Embryonic facial prominence (tissue), 1 donor: ENCODE data around the gene CYP2B6.
"Not testable (repeated sequence)": the region's sequence is repeated elsewhere in the genome, so short reads cannot be mapped to it uniquely, and the experiment has no call there.

Experiments
- DNase-seq: peaks from one replicate; pipeline ENCODE4 v3.0.0-alpha.2; 2016; ENCODE audit errors: extremely low spot score

CYP2B6 gene

GRCh38 chr19:41031916-41032315 lies 40.8 kb downstream of the CYP2B6 start:
- no peak for DNase-seq

DNA sequence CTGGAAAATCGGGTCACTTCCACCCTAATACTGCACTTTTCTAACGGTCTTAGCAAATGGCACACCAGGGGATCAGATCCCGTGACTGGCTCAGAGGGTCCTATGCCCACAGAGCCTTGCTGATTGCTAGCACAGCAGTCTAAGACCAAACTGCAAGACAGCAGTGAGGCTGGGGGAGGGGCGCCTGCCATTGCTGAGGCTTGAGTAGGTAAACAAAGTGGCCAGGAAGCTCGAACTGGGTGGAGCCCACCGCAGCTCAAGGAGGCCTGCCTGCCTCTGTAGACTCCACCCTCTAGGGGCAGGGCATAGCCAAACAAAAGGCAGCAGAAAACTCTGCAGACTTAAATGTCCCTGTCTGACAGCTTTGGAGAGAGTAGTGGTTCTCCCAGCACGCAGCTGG lies 42.2 kb downstream of the CYP2B6 start:
- DNase-seq, result not testable (repeated sequence)

GRCh38 chr19:41039806-41040205 lies 48.7 kb downstream of the CYP2B6 start:
- no peak for DNase-seq

DNA sequence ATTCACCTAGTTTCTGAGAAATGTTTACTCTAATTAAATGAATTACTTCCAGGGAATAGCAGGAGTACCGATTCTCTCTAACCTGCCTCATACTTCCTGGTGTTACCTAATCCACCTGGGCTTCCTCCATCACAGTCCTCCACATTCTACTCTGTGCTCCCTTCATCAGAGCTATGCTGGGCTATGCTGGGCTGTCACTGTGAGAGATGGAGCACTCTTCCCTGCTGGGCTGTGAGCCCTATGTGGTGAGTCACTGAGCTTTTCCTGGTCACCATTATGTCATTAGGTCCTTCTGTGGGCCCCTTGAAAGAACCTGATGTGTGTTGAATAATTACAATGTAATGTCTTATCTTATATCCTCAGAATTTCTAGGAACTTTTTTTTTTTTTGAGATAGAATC lies 54.0 kb downstream of the CYP2B6 start:
- not testable (repeated sequence) for DNase-seq

DNA sequence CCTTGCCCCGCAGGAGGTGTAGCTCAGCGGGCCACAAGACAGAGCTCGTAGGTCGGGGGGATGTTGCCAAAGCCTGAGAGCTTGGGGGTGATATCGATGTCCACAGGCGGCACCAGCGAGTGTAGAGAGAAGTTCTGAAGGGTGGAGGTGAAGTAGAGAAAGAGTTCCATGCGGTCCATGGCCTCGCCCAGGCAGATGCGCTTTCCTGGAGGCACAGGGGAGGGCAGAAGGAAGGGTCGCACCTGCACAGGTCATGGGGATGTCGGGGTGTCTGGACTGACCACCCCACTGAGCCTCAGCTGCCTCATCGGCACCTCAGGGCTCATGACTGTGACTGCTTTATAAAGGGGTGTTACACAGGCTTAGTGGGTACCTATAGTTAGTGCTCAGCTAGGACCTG lies 59.3 kb downstream of the CYP2B6 start:
- DNase-seq, result no peak

DNA sequence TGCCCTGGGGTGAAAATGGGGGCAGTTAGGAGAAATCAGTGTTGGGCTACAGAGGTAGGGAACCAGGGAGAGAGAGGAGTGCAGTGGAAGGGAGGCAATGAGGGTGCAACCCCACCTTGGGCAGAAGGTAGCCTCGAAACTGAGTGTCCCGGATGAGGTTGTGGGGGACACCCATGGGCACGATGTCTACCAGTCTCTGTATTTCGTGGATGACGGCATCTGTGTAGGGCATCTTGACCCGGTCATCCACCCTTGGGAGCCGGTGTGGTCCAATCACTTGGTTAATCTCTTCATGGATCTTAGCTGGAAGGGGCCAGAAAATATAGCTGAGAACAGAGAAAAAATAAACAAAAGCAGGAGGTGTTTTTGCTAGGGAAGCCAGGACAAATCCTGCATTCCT lies 61.1 kb downstream of the CYP2B6 start:
- DNase-seq, result not testable (repeated sequence)

GRCh38 chr19:41053331-41053730 lies 62.2 kb downstream of the CYP2B6 start:
- DNase-seq, result not testable (repeated sequence)

GRCh38 chr19:41064974-41065569 lies 74.0 kb downstream of the CYP2B6 start:
- DNase-seq, result no peak
